HEK293 (cell line): Measurements from ENCODE around the gene HCN4.
A peak's percentile ranks its signal among the peaks of the same experiment; 100 is the strongest.

Experiments
- BCL11A ChIP-seq: fragments of 450-650 bp; formaldehyde crosslinking; IDR thresholded peaks from 2 replicates; pipeline ENCODE4 v1.5.1; 2016; ENCODE audit warnings: low read depth, missing biosample characterization, missing genetic modification characterization
- GLIS1 ChIP-seq: fragments of 450-650 bp; formaldehyde crosslinking; IDR thresholded peaks from 2 replicates; pipeline ENCODE4 v1.5.1; 2016; ENCODE audit warnings: missing biosample characterization, missing genetic modification characterization
- MYNN ChIP-seq: fragments of 450-650 bp; formaldehyde crosslinking; IDR thresholded peaks from 2 replicates; pipeline ENCODE4 v1.5.1; 2016; ENCODE audit warnings: missing biosample characterization, missing genetic modification characterization, borderline replicate concordance
- PATZ1 ChIP-seq: fragments of 450-650 bp; formaldehyde crosslinking; IDR thresholded peaks from 2 replicates; pipeline ENCODE4 v1.5.1; 2016; ENCODE audit warnings: missing biosample characterization, missing genetic modification characterization
- RBAK ChIP-seq: fragments of 450-650 bp; formaldehyde crosslinking; IDR thresholded peaks from 2 replicates; pipeline ENCODE4 v1.5.1; 2016; ENCODE audit warnings: missing biosample characterization, missing genetic modification characterization
- ZBTB20 ChIP-seq: fragments of 450-650 bp; formaldehyde crosslinking; IDR thresholded peaks from 2 replicates; pipeline ENCODE4 v1.5.1; 2016; ENCODE audit warnings: missing biosample characterization, missing genetic modification characterization
- ZBTB26 ChIP-seq: fragments of 450-650 bp; formaldehyde crosslinking; optimal IDR thresholded peaks from 2 replicates; pipeline ENCODE3; 2016; ENCODE audit warnings: missing biosample characterization, mild to moderate bottlenecking, missing genetic modification characterization
- ZBTB48 ChIP-seq: fragments of 450-650 bp; formaldehyde crosslinking; IDR thresholded peaks from 2 replicates; pipeline ENCODE4 v1.5.1; 2016; ENCODE audit warnings: missing biosample characterization, missing genetic modification characterization
- ZNF324 ChIP-seq: fragments of 450-650 bp; formaldehyde crosslinking; IDR thresholded peaks from 2 replicates; pipeline ENCODE4 v1.5.1; 2016; ENCODE audit warnings: missing biosample characterization, missing genetic modification characterization
- ZNF354C ChIP-seq: fragments of 450-650 bp; formaldehyde crosslinking; IDR thresholded peaks from 2 replicates; pipeline ENCODE4 v1.5.1; 2016; ENCODE audit warnings: missing biosample characterization, missing genetic modification characterization, low read depth, borderline replicate concordance
- ZNF404 ChIP-seq: fragments of 450-650 bp; formaldehyde crosslinking; IDR thresholded peaks from 2 replicates; pipeline ENCODE4 v1.5.1; 2017; ENCODE audit warnings: missing biosample characterization, missing genetic modification characterization
- ZNF433 ChIP-seq: fragments of 450-650 bp; formaldehyde crosslinking; IDR thresholded peaks from 2 replicates; pipeline ENCODE4 v1.5.1; 2016; ENCODE audit warnings: missing biosample characterization, missing genetic modification characterization, low read depth
- ZNF518A ChIP-seq: fragments of 450-650 bp; formaldehyde crosslinking; conservative IDR thresholded peaks from 2 replicates; pipeline ENCODE4 v1.5.1; 2016; ENCODE audit warnings: low read depth, missing biosample characterization, missing genetic modification characterization
- ZNF561 ChIP-seq: fragments of 450-650 bp; IDR thresholded peaks from 2 replicates; pipeline ENCODE4 v1.5.1; 2018; ENCODE audit warnings: missing biosample characterization, missing genetic modification characterization, borderline replicate concordance
- ZNF629 ChIP-seq: fragments of 450-650 bp; formaldehyde crosslinking; IDR thresholded peaks from 2 replicates; pipeline ENCODE4 v1.5.1; 2017; ENCODE audit warnings: missing biosample characterization, missing genetic modification characterization
- ZNF664 ChIP-seq: fragments of 450-650 bp; formaldehyde crosslinking; IDR thresholded peaks from 2 replicates; pipeline ENCODE4 v1.5.1; 2016; ENCODE audit warnings: missing biosample characterization, missing genetic modification characterization
- ZNF677 ChIP-seq: fragments of 450-650 bp; IDR thresholded peaks from 2 replicates; pipeline ENCODE4 v1.5.0; 2018; ENCODE audit warnings: missing biosample characterization, mild to moderate bottlenecking, missing genetic modification characterization, moderate library complexity
- ZNF692 ChIP-seq: fragments of 450-650 bp; formaldehyde crosslinking; IDR thresholded peaks from 2 replicates; pipeline ENCODE4 v1.5.1; 2016; ENCODE audit warnings: missing biosample characterization, missing genetic modification characterization
- ZNF701 ChIP-seq: fragments of 450-650 bp; formaldehyde crosslinking; IDR thresholded peaks from 2 replicates; pipeline ENCODE4 v1.5.1; 2016; ENCODE audit warnings: missing biosample characterization, missing genetic modification characterization
- ZSCAN30 ChIP-seq: fragments of 450-650 bp; IDR thresholded peaks from 2 replicates; pipeline ENCODE4 v1.5.1; 2018; ENCODE audit warnings: missing biosample characterization, mild to moderate bottlenecking, missing genetic modification characterization, moderate library complexity
- TF ChIP-seq, protein P1 (sequence below): fragments of 450-650 bp; formaldehyde crosslinking; IDR thresholded peaks from 2 replicates; pipeline ENCODE4 v1.5.1; 2017; ENCODE audit warnings: missing biosample characterization, missing genetic modification characterization
- TF ChIP-seq, protein P2 (sequence below): fragments of 450-650 bp; formaldehyde crosslinking; IDR thresholded peaks from 2 replicates; pipeline ENCODE4 v1.5.1; 2016; ENCODE audit warnings: missing biosample characterization, missing genetic modification characterization
- TF ChIP-seq, protein P3 (sequence below): fragments of 450-650 bp; formaldehyde crosslinking; IDR thresholded peaks from 2 replicates; pipeline ENCODE4 v1.5.1; 2016; ENCODE audit warnings: missing biosample characterization, missing genetic modification characterization

HCN4 gene

GRCh38 chr15:73368301-73369136 is at the start of gene HCN4 (continued):
- TF ChIP-seq ZNF518A (tag by site-specific recombination) = no peak
- TF ChIP-seq, protein P1, sequence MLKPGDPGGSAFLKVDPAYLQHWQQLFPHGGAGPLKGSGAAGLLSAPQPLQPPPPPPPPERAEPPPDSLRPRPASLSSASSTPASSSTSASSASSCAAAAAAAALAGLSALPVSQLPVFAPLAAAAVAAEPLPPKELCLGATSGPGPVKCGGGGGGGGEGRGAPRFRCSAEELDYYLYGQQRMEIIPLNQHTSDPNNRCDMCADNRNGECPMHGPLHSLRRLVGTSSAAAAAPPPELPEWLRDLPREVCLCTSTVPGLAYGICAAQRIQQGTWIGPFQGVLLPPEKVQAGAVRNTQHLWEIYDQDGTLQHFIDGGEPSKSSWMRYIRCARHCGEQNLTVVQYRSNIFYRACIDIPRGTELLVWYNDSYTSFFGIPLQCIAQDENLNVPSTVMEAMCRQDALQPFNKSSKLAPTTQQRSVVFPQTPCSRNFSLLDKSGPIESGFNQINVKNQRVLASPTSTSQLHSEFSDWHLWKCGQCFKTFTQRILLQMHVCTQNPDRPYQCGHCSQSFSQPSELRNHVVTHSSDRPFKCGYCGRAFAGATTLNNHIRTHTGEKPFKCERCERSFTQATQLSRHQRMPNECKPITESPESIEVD (tag by site-specific recombination) = no peak
- TF ChIP-seq, protein P2, sequence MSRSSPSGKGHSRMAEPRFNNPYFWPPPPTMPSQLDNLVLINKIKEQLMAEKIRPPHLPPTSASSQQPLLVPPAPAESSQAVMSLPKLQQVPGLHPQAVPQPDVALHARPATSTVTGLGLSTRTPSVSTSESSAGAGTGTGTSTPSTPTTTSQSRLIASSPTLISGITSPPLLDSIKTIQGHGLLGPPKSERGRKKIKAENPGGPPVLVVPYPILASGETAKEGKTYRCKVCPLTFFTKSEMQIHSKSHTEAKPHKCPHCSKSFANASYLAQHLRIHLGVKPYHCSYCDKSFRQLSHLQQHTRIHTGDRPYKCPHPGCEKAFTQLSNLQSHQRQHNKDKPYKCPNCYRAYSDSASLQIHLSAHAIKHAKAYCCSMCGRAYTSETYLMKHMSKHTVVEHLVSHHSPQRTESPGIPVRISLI (tag by site-specific recombination) = no peak
- TF ChIP-seq ZNF324 = no peak
- TF ChIP-seq ZNF664 (tag by site-specific recombination) = no peak
- 0 out of 2 replicates have a peak, but pooled peaks have one; percentile 56 for TF ChIP-seq ZNF561 (tag by site-specific recombination)
- TF ChIP-seq ZBTB26 = peak; percentile 64
- TF ChIP-seq ZBTB48 (tag by site-specific recombination) = no peak
- TF ChIP-seq GLIS1 = peak; percentile 75
- TF ChIP-seq ZNF701 (tag by site-specific recombination) = no peak
- TF ChIP-seq BCL11A (tag by site-specific recombination) = no peak
- TF ChIP-seq MYNN = no peak
- TF ChIP-seq RBAK = no peak
- TF ChIP-seq ZNF433 (tag by site-specific recombination) = no peak
- no peak for TF ChIP-seq ZNF629
- TF ChIP-seq ZNF354C (tag by site-specific recombination) = no peak
- peak; percentile 58; the same call in 1 of the 2 replicates for TF ChIP-seq ZSCAN30 (tag by site-specific recombination)
- TF ChIP-seq, protein P3, sequence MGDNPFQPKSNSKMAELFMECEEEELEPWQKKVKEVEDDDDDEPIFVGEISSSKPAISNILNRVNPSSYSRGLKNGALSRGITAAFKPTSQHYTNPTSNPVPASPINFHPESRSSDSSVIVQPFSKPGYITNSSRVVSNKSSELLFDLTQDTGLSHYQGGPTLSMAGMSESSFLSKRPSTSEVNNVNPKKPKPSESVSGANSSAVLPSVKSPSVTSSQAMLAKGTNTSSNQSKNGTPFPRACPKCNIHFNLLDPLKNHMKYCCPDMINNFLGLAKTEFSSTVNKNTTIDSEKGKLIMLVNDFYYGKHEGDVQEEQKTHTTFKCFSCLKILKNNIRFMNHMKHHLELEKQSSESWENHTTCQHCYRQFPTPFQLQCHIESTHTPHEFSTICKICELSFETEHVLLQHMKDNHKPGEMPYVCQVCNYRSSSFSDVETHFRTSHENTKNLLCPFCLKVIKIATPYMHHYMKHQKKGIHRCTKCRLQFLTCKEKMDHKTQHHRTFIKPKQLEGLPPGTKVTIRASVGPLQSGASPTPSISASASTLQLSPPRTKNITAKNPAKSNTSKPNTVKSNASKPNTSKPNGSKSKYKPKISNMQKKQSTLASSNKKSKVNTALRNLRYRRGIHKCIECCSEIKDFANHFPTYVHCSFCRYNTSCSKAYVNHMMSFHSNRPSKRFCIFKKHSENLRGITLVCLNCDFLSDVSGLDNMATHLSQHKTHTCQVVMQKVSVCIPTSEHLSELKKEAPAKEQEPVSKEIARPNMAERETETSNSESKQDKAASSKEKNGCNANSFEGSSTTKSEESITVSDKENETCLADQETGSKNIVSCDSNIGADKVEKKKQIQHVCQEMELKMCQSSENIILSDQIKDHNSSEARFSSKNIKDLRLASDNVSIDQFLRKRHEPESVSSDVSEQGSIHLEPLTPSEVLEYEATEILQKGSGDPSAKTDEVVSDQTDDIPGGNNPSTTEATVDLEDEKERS (tag by site-specific recombination) = no peak
- TF ChIP-seq ZBTB20 (tag by site-specific recombination) = peak; percentile 82
- TF ChIP-seq PATZ1 (tag by site-specific recombination) = peak; percentile 34
- peak; percentile 21; the same call in 1 of the 2 replicates for TF ChIP-seq ZNF677 (tag by site-specific recombination)
- TF ChIP-seq ZNF692 (tag by site-specific recombination) = peak; percentile 82
- no peak for TF ChIP-seq ZNF404
